Measurements from ENCODE around the gene ZNF385D. TPM values are rescaled to one million over a fixed set of nuclear protein-coding genes. Genes with fewer than 3 reads are reported as not detected.

The ZNF385D gene
- total RNA-seq, 1 donor from 2014 or later = under 0.01 TPM

DNA sequence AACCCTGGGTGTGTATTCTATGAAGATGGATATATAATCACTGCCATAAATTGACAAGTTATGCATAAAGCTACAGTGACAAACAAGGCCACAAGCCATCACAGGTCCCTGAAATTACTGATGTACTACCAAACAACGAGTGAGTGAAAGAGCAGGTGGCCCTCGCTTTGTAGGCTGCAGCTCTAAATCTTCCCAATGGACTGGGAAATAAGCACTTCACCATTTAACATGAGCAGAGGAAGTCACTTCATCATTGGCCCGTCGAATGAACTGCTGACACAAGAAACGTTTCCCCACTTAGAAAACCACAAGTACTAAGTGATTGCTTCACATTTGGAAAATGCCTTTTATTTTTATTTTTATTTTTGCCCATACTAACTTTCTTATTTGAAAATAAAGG lies 218.0 kb downstream of the ZNF385D start:
- DNase-seq (ENCODE audit: low read depth) = no peak
- TF ChIP-seq, protein P1, sequence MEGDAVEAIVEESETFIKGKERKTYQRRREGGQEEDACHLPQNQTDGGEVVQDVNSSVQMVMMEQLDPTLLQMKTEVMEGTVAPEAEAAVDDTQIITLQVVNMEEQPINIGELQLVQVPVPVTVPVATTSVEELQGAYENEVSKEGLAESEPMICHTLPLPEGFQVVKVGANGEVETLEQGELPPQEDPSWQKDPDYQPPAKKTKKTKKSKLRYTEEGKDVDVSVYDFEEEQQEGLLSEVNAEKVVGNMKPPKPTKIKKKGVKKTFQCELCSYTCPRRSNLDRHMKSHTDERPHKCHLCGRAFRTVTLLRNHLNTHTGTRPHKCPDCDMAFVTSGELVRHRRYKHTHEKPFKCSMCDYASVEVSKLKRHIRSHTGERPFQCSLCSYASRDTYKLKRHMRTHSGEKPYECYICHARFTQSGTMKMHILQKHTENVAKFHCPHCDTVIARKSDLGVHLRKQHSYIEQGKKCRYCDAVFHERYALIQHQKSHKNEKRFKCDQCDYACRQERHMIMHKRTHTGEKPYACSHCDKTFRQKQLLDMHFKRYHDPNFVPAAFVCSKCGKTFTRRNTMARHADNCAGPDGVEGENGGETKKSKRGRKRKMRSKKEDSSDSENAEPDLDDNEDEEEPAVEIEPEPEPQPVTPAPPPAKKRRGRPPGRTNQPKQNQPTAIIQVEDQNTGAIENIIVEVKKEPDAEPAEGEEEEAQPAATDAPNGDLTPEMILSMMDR (conservative IDR thresholded peaks at IDR 0.05; ENCODE audit: low read depth, low read length) = no peak
- no peak overlapping the region for H3K4me3 ChIP-seq (ENCODE audit: low read depth, low read length)

DNA sequence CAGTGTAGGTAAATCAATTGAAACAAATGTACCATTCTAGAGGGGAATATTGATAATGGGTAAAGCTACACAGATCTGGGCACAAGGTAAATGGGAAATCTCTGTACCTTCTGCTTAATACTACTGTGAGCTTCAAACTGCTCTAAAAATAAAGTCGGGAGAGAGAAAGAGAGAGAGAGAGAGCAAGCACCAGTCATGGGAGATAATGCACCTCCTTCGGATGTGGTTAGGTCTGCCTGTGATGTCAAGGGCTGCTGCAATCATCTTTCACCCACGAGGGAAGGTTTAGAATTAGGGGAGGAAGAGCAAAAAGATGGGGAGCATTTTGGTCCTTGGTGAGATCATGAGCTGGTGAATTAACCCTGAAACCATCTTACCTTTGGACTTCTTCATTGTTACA lies 219.1 kb downstream of the ZNF385D start:
- DNase-seq (ENCODE audit: low read depth) = no peak
- TF ChIP-seq, protein P1 (conservative IDR thresholded peaks at IDR 0.05; ENCODE audit: low read depth, low read length) = no peak
- no peak overlapping the region for H3K4me3 ChIP-seq (ENCODE audit: low read depth, low read length)

DNA sequence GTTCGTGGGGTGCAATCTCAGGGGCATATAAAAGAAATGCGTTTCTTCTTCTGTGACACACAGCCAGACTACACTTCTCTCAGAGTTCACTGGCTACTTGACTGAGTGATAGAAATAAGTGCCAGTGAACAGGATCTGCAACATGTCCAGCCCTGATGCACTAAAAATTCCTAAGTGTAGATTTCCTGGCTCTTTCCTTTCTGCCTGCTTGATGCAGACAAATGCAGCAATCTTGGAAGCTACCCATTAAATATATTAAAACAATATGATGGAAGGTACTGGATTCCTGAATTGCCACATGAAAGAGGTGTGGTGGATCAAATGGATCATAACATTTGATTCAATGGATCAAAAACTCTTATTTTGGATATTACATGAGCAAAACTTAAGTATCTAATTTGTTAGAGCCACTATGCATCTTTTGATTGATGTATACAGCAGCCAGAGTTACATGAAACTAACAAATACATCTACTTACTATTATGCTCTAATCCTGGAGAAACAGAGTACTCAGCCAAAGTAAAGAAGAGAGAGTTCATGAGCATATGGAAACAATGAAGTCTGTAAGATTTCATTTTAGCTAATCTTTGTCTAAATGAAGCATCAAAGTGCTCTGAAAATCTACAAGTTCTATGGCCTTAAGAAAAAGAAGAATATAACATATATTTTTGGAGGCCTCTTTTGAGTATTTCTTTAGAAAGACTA lies 222.6 kb downstream of the ZNF385D start:
- no peak overlapping the region for H3K4me3 ChIP-seq (ENCODE audit: low read depth, low read length)
- TF ChIP-seq, protein P1 (conservative IDR thresholded peaks at IDR 0.05; ENCODE audit: low read depth, low read length) = no peak
- DNase-seq (ENCODE audit: low read depth) = no peak

DNA sequence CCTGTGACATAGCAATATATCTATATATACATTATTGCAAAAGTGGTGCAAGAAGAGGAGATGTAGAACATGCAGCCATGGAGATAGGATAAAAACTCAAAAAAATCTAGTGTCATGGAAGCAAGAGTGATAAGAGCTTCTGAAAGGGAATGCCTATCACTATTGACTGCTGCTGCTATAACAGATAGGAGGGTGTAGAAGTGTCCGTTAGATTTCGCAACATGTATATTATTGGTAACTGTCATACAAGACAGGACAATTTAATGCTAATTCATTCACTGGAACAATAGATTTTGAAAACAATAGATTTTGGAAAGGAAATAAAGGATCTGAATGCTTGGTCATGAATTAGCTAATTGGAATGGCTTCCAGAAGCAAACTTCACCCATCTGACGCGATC lies 224.5 kb downstream of the ZNF385D start:
- TF ChIP-seq, protein P1 (conservative IDR thresholded peaks at IDR 0.05; ENCODE audit: low read depth, low read length) = no peak

DNA sequence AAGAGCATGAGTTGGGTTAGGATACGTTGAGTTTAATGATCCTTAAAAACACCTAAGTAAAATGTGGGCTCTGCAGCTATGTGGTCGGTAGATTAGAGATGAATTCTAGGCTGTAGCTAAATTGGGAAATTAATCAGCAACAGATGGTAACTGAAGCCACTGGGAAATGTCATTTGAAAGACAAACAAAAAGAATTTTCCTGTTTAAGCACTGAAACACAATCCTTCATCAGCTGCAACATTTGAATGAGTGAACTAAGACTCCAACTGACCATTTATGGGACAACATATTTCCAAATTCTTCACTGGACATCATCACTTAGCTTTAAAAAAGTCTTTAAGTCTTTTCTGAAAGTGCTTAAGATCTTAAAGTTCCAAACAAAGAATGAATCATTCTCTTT lies 226.9 kb downstream of the ZNF385D start:
- no peak for DNase-seq (ENCODE audit: low read depth)
- TF ChIP-seq, protein P1 (conservative IDR thresholded peaks at IDR 0.05; ENCODE audit: low read depth, low read length) = no peak
- H3K4me3 ChIP-seq (ENCODE audit: low read depth, low read length) = no peak overlapping the region

More for the DNA sequence above, 224.5 kb downstream of the ZNF385D start:
- no peak for DNase-seq (ENCODE audit: low read depth)
- H3K4me3 ChIP-seq (ENCODE audit: low read depth, low read length) = no peak overlapping the region

DNA sequence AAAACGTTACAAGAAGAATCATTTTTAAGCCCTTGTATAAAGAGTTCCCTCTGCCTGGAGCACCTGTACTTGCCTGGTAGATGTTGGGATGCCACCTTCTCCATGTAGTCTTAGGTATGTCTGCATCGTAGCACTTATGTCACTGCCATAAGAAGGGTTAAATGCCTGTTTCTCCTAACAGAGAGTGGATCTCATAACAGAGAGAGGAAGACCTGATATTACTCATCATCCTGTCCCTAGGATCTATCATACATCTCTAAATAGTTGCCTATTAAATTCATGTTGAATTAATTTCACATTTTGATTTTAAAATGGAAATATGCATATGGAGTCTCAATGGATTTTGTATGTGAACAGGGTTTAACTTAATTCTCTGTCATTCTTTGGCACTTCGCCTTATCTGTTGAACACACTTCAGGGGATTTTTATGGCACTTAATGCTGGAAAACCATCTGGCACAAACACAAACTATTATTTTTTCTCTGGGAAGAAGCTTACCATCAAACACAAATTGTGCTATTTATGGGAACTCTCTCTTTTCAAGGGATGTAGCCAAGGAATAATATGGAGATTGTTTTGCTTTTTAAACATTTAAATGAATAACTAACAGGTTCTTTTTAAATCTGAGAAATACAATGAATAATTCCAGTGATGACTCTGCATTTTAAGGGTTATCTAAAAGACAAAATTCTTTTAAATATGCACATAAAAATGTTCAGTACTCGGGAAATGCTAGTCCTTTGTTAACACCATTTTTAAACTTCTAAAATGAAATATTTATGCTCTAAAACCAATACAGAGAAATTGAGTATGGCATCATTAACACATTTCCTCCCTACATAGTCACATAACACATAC lies 230.7 kb downstream of the ZNF385D start:
- no peak overlapping the region for H3K4me3 ChIP-seq (ENCODE audit: low read depth, low read length)
- TF ChIP-seq, protein P1 (conservative IDR thresholded peaks at IDR 0.05; ENCODE audit: low read depth, low read length) = no peak

More for the DNA sequence above, 230.7 kb downstream of the ZNF385D start:
- no peak for DNase-seq (ENCODE audit: low read depth)
